GM23338 (cell line): ENCODE measurements around the gene ANKRD45. TPM values are rescaled to one million over a fixed set of nuclear protein-coding genes. Genes with fewer than 3 reads are reported as not detected.
"Not testable (repeated sequence)": the region's sequence is repeated elsewhere in the genome, so short reads cannot be mapped to it uniquely, and the experiment has no call there.

Experiments used
- ATAC-seq: fragments of 200-7000 bp; cut with Tn5 transposase; 3 replicates; pipeline ENCODE4 v1.9.1; 2020
- DNase-seq: peaks from one replicate; pipeline ENCODE4 v3.0.0-alpha.2; 2015; ENCODE audit warnings: low spot score
- H2AFZ ChIP-seq: fragments of 200-600 bp; sonication (generic); 2 replicates; pipeline ENCODE4 v1.8.0; 2016; ENCODE audit warnings: antibody characterized with exemption, mild to moderate bottlenecking, moderate library complexity
- H3F3A ChIP-seq: fragments of 200-600 bp; sonication (generic); replicated peaks from 2 replicates; pipeline ENCODE4 v1.8.0; 2017; ENCODE audit warnings: antibody characterized with exemption, mixed run types, low read depth
- H3K27ac ChIP-seq: fragments of 200-600 bp; sonication (generic); 2 replicates; pipeline ENCODE4 v1.6.1; 2016; ENCODE audit warnings: low read depth
- H3K27me3 ChIP-seq: fragments of 200-600 bp; sonication (generic); 2 replicates; pipeline ENCODE4 v1.8.0; 2016; ENCODE audit warnings: mild to moderate bottlenecking, mixed run types, moderate library complexity; ENCODE audit not compliant: insufficient read depth
- H3K36me3 ChIP-seq: fragments of 200-600 bp; sonication (generic); 2 replicates; pipeline ENCODE4 v1.8.0; 2016; ENCODE audit warnings: mild to moderate bottlenecking; ENCODE audit not compliant: insufficient read depth
- H3K4me1 ChIP-seq: fragments of 200-600 bp; sonication (generic); 2 replicates; pipeline ENCODE4 v1.8.0; 2016; ENCODE audit warnings: mild to moderate bottlenecking, moderate library complexity; ENCODE audit not compliant: insufficient read depth
- H3K4me2 ChIP-seq: fragments of 200-600 bp; sonication (generic); 2 replicates; pipeline ENCODE4 v1.7.1; 2017; ENCODE audit warnings: mixed run types
- H3K4me3 ChIP-seq: fragments of 200-600 bp; sonication (generic); 2 replicates; pipeline ENCODE4 v1.6.1; 2016; ENCODE audit warnings: mixed run types
- H3K79me2 ChIP-seq: fragments of 200-600 bp; sonication (generic); replicated peaks from 2 replicates; pipeline ENCODE4 v1.8.0; 2017; ENCODE audit warnings: mild to moderate bottlenecking; ENCODE audit not compliant: insufficient read depth
- H3K9me2 ChIP-seq: fragments of 200-600 bp; sonication (generic); 2 replicates; pipeline ENCODE4 v1.8.0; 2017; ENCODE audit not compliant: insufficient read depth
- H4K20me1 ChIP-seq: fragments of 200-600 bp; sonication (generic); replicated peaks from 2 replicates; pipeline ENCODE4 v1.8.0; 2017; ENCODE audit warnings: mild to moderate bottlenecking; ENCODE audit not compliant: insufficient read depth
- H3K27ac Mint-ChIP-seq: 2 replicates; pipeline ENCODE4 v1.8.0; 2020; ENCODE audit warnings: inconsistent platforms, mild to moderate bottlenecking, moderate library complexity, mixed read lengths
- H3K27me3 Mint-ChIP-seq: 3 replicates; pipeline ENCODE4 v1.8.0; 2022; ENCODE audit warnings: low read depth, mild to moderate bottlenecking, moderate library complexity, mixed read lengths, inconsistent platforms; ENCODE audit not compliant: insufficient read depth, poor library complexity
- H3K36me3 Mint-ChIP-seq: 3 replicates; pipeline ENCODE4 v1.8.0; 2021; ENCODE audit warnings: low read depth, mild to moderate bottlenecking, inconsistent platforms, moderate library complexity, mixed read lengths
- H3K4me1 Mint-ChIP-seq: 3 replicates; pipeline ENCODE4 v1.8.0; 2020; ENCODE audit warnings: mild to moderate bottlenecking, inconsistent platforms, mixed read lengths
- H3K4me3 Mint-ChIP-seq: 3 replicates; pipeline ENCODE4 v1.8.0; 2021; ENCODE audit warnings: moderate library complexity, mild to moderate bottlenecking, inconsistent platforms, mixed read lengths
- H3K9me3 Mint-ChIP-seq: 3 replicates; pipeline ENCODE4 v1.8.0; 2020; ENCODE audit warnings: moderate library complexity, mild to moderate bottlenecking, inconsistent platforms, mixed read lengths
- EZH2 ChIP-seq: fragments of 200-600 bp; sonication (generic); IDR thresholded peaks from one replicate; pipeline ENCODE4 v1.8.0; 2017; ENCODE audit warnings: antibody characterized with exemption, mild to moderate bottlenecking, low read depth; ENCODE audit not compliant: unreplicated experiment
- EZH2phosphoT487 ChIP-seq: fragments of 200-600 bp; sonication (generic); IDR thresholded peaks from one replicate; pipeline ENCODE4 v1.8.1; 2018; ENCODE audit warnings: antibody characterized with exemption; ENCODE audit not compliant: unreplicated experiment
- JUNB ChIP-seq: IDR thresholded peaks from one replicate; pipeline ENCODE4 v1.6.1; 2016; ENCODE audit warnings: antibody characterized with exemption; ENCODE audit not compliant: unreplicated experiment
- polyA plus RNA-seq: library from polyadenylated mRNA; unstranded; fragments of >200 nt; fragmentation: Nextera tagmentation; extraction: Ambion mirVana; gene quantifications from 2 replicates; pipeline ENCODE4 v1.2.1, GENCODE V29; 2016
- total RNA-seq: library from RNA; depleted of rRNA; stranded (reverse); fragments of >200 nt; shearing (Covaris generic); gene quantifications from 2 replicates; pipeline ENCODE4 v1.2.3, GENCODE V29; 2014
- TF ChIP-seq, protein P1 (sequence below): fragments of 250-450 bp; sonication (Bioruptor Pico); IDR thresholded peaks from 2 replicates; pipeline ENCODE4 v1.5.0; 2020; ENCODE audit warnings: mild to moderate bottlenecking, moderate library complexity
- TF ChIP-seq, protein P2 (sequence below): IDR thresholded peaks from 2 replicates; pipeline ENCODE4 v1.6.1; 2016; ENCODE audit warnings: antibody characterized with exemption

Gene ANKRD45
- total and polyA plus RNA-seq, 2 experiments from 2014 or later = 1.5 to 2.3 TPM

DNA sequence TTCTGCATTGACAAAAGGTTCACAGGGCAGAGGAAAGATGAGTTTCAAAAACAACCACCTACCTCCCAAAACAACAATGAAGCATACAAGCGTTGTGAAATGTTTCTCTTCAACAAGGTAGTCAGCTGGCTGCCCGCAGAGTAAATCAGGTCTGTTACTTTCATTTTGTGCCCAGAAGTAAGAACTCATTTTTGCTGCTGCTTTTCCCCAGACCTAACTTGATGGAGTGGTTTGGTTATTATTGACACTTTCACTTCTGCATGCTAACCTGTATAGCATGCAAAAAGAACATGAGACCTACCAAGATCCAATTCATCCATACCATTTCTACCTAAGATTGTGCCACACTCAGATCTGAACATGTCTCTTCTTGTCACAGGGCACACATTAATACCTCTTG is 68.1 kb downstream of the ANKRD45 start (continued):
- TF ChIP-seq, protein P1, sequence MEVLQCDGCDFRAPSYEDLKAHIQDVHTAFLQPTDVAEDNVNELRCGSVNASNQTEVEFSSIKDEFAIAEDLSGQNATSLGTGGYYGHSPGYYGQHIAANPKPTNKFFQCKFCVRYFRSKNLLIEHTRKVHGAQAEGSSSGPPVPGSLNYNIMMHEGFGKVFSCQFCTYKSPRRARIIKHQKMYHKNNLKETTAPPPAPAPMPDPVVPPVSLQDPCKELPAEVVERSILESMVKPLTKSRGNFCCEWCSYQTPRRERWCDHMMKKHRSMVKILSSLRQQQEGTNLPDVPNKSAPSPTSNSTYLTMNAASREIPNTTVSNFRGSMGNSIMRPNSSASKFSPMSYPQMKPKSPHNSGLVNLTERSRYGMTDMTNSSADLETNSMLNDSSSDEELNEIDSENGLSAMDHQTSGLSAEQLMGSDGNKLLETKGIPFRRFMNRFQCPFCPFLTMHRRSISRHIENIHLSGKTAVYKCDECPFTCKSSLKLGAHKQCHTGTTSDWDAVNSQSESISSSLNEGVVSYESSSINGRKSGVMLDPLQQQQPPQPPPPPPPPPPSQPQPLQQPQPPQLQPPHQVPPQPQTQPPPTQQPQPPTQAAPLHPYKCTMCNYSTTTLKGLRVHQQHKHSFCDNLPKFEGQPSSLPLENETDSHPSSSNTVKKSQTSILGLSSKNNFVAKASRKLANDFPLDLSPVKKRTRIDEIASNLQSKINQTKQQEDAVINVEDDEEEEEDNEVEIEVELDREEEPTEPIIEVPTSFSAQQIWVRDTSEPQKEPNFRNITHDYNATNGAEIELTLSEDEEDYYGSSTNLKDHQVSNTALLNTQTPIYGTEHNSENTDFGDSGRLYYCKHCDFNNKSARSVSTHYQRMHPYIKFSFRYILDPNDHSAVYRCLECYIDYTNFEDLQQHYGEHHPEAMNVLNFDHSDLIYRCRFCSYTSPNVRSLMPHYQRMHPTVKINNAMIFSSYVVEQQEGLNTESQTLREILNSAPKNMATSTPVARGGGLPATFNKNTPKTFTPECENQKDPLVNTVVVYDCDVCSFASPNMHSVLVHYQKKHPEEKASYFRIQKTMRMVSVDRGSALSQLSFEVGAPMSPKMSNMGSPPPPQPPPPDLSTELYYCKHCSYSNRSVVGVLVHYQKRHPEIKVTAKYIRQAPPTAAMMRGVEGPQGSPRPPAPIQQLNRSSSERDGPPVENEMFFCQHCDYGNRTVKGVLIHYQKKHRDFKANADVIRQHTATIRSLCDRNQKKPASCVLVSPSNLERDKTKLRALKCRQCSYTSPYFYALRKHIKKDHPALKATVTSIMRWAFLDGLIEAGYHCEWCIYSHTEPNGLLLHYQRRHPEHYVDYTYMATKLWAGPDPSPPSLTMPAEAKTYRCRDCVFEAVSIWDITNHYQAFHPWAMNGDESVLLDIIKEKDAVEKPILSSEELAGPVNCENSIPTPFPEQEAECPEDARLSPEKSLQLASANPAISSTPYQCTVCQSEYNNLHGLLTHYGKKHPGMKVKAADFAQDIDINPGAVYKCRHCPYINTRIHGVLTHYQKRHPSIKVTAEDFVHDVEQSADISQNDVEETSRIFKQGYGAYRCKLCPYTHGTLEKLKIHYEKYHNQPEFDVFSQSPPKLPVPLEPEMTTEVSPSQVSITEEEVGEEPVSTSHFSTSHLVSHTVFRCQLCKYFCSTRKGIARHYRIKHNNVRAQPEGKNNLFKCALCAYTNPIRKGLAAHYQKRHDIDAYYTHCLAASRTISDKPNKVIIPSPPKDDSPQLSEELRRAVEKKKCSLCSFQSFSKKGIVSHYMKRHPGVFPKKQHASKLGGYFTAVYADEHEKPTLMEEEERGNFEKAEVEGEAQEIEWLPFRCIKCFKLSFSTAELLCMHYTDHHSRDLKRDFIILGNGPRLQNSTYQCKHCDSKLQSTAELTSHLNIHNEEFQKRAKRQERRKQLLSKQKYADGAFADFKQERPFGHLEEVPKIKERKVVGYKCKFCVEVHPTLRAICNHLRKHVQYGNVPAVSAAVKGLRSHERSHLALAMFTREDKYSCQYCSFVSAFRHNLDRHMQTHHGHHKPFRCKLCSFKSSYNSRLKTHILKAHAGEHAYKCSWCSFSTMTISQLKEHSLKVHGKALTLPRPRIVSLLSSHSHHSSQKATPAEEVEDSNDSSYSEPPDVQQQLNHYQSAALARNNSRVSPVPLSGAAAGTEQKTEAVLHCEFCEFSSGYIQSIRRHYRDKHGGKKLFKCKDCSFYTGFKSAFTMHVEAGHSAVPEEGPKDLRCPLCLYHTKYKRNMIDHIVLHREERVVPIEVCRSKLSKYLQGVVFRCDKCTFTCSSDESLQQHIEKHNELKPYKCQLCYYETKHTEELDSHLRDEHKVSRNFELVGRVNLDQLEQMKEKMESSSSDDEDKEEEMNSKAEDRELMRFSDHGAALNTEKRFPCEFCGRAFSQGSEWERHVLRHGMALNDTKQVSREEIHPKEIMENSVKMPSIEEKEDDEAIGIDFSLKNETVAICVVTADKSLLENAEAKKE (CRISPR knock-in tag) = no peak
- no peak for TF ChIP-seq JUNB
- no peak for TF ChIP-seq EZH2phosphoT487
- no peak for TF ChIP-seq EZH2

DNA sequence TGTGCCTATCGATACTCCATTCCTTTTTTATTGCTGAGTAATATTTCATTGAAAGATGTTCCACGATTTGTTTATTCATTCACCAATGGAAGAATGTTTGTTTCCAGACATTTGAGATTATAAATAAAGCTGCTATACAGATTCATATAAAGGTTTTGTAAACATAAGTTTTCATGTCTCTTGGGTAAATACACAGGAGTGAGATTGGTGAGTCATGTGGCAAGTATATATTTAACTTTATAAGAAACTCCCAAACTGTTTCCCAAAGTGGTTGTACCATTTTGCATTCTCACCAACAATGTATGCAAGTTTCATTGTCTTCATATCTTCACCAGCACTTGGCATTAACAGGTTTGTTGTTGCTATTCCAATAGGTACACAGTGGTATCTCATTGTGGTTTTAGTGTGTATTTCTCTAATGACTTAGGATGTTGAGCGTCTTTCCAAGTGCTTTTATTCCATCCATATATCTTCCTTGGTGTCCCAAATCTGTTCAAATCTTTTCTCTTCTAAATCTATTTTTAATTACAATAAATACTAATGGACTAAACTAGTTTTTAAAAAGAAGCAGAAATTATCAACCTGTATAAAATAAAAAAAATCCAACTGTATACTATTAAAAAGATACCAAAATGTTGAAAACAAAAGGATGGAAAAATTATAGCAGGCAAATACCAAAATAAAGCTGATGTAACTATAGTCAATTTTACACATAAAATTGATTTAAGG is 73.4 kb downstream of the ANKRD45 start:
- no peak overlapping the region for H3K4me3 Mint-ChIP-seq

DNA sequence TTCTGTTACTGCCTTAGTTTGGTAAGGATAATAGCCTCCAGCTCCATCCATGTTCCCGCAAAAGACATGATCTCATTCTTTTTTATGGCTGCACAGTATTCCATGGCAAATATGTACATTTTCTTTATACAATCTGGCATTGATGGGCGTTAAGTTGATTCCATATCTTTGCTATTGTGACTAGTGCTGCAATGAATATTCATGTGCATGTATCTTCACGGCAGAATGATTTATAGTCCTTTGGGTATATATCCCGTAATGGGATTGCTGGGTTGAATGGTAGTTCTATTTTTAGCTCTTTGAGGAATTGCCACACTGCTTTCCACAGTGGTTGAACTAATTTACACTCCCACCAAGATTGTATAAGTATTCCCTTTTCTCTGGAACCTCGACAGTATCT is 78.5 kb downstream of the ANKRD45 start:
- H2AFZ ChIP-seq, H3K79me2 ChIP-seq, H3K27ac ChIP-seq, H4K20me1 ChIP-seq, H3K36me3 Mint-ChIP-seq, H3K4me1 Mint-ChIP-seq, H3K9me2 ChIP-seq, H3K9me3 Mint-ChIP-seq, H3K27ac Mint-ChIP-seq, H3K27me3 ChIP-seq, H3K36me3 ChIP-seq, H3F3A ChIP-seq, H3K4me2 ChIP-seq, H3K4me3 ChIP-seq, ATAC-seq, H3K4me1 ChIP-seq, H3K27me3 Mint-ChIP-seq, H3K4me3 Mint-ChIP-seq, DNase-seq: not testable (repeated sequence)

More for the DNA sequence above, 73.4 kb downstream of the ANKRD45 start:
- DNase-seq (no peak), ATAC-seq (no peak)
- TF ChIP-seq JUNB = no peak
- TF ChIP-seq, protein P2, sequence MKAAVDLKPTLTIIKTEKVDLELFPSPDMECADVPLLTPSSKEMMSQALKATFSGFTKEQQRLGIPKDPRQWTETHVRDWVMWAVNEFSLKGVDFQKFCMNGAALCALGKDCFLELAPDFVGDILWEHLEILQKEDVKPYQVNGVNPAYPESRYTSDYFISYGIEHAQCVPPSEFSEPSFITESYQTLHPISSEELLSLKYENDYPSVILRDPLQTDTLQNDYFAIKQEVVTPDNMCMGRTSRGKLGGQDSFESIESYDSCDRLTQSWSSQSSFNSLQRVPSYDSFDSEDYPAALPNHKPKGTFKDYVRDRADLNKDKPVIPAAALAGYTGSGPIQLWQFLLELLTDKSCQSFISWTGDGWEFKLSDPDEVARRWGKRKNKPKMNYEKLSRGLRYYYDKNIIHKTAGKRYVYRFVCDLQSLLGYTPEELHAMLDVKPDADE = no peak
- Histone ChIP-seq H3K4me3 (no peak overlapping the region), H4K20me1 (no peaks in the 10 kb centered on the region), H3K27ac (no peak overlapping the region), H3K79me2 (no peaks in the 10 kb centered on the region), H3K4me2 (no peak overlapping the region), H3K36me3 (no peaks in the 10 kb centered on the region), H3K9me2 (no peaks in the 10 kb centered on the region), H3K4me1 (no peaks in the 10 kb centered on the region), H3K27me3 (no peaks in the 10 kb centered on the region), H3F3A (no peaks in the 10 kb centered on the region), H2AFZ (no peak overlapping the region)
- Mint-ChIP-seq H3K9me3 (no peaks in the 10 kb centered on the region), H3K27me3 (peaks cover 2% of the 10 kb centered on the region), H3K4me1 (no peaks in the 10 kb centered on the region), H3K27ac (no peak overlapping the region), H3K36me3 (no peaks in the 10 kb centered on the region)
